GM12874 (cell line): Measurements from ENCODE around the gene ILK.

Source experiments
- TF ChIP-seq, protein P1 (sequence below): IDR thresholded peaks from 2 replicates; pipeline ENCODE4 v1.5.1; 2011; ENCODE audit warnings: low read depth, mild to moderate bottlenecking, control low read depth, low read length, moderate library complexity; ENCODE audit not compliant: insufficient read depth

The ILK gene

DNA sequence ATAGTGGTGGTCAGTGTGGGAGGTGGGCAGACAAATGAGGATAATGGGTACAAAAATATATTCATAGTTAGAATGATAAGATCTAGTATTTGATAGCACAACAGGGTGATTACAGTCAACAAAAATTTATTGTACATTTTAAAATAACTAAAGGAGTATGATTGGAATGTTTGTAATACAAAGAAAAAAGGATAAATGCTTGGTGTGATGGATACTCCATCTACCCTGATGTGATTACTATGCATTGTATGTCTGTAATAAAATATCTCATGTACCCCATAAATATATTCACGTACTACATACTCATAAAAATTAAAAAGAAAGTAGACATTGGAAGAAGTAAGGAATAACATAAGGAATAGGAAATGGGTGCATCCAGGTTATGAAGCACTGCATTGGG is 15.6 kb upstream of the ILK start:
- TF ChIP-seq, protein P1, sequence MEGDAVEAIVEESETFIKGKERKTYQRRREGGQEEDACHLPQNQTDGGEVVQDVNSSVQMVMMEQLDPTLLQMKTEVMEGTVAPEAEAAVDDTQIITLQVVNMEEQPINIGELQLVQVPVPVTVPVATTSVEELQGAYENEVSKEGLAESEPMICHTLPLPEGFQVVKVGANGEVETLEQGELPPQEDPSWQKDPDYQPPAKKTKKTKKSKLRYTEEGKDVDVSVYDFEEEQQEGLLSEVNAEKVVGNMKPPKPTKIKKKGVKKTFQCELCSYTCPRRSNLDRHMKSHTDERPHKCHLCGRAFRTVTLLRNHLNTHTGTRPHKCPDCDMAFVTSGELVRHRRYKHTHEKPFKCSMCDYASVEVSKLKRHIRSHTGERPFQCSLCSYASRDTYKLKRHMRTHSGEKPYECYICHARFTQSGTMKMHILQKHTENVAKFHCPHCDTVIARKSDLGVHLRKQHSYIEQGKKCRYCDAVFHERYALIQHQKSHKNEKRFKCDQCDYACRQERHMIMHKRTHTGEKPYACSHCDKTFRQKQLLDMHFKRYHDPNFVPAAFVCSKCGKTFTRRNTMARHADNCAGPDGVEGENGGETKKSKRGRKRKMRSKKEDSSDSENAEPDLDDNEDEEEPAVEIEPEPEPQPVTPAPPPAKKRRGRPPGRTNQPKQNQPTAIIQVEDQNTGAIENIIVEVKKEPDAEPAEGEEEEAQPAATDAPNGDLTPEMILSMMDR = no peak

DNA sequence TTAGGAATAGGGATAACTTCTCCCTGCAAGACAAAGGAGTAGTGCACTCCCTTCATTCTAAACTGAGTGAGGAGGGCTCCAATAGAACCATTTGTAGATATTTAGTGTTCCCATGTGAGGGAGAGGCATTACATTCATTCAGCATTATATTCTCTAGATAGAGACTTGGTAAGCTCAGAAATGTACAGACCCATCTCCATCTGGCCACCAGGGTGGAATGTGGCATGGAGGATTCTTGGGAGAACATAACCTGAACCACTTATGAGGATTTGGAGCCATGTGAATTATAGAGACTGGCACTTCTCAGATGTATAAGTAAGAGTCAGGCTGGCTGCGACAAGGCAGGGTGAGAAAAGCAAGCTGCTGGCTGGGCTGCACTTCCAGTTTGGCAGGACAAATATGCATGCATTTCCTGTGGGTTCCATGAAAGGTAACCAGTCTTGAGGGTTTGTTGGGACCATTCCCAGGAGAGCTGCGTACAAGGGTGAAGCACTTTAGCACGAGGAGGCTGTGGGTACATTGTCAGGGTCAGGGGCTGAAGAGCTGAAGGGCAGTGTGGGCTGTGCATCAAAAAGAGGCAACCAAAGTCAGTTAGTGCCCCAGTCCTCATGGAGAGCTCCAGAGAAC is 9.3 kb upstream of the ILK start:
- TF ChIP-seq, protein P1 = no peak

DNA sequence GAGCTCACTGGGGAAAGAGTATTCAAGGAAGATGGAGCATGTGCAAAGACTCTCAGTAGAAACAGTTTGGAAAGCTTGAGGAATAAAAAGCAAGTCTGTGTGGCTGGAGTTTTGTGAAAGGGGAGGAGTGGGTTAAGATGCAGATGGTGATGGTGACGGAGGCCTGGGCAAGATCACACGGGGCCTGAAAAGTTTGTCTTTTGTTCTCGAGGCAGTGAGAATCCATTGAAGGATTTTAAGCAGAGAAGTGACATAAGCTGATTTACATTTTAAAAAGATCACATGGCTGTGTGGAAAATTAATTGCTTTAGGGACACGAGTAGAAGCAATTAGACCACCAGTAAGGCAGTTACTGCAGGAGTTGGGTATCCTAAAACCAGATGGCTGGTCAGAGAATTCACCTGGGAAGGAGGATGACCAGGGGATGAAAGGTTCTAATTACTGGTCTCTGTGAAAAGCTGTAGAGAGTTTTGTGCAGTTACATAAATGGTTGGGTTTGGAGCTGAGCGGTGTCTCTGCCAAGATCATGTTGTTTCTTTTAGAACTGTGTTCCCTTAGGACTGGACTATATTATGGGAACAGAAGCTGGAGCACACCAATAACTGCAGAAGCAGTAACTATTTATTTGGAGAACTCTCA is 7.2 kb upstream of the ILK start:
- TF ChIP-seq, protein P1 = no peak

DNA sequence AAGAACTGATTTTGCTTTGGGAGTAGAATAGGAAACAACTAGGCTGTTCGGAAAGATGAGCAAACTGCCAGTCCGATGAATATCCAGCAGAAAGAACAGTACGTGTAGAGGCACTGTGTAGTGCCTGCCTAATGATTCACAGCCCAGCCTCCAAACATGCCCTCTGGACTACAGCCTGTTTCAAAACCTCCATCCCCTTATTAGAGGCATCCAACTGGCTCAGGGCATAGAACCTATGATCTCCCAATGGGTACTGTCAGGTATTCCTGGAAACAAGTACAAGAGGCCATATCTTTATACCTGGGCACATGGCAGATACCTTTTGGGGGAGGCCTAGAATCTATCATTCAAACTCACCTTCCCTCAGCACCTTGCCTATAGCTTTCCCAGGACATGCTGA is 5.0 kb upstream of the ILK start:
- TF ChIP-seq, protein P1 = no peak

DNA sequence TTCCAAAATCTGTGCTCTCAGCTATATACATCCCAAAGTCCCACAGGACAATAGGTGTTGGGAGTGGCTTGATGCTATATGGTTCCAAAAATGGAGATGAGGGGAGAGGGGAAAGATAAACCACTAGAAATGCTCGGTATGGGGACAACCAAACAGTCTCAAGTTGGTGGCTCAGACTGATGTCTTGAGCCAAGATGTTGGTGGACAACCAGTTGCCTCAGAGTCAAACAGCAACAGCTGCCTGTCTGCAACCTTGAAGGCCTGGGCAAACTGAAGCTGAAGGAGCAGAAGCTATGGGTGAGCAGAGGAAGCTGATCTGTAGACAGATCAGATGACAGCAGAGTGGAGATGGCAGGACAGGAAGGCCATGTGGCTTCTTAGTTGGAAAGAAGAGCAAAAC is 4.1 kb upstream of the ILK start:
- TF ChIP-seq, protein P1 = no peak

DNA sequence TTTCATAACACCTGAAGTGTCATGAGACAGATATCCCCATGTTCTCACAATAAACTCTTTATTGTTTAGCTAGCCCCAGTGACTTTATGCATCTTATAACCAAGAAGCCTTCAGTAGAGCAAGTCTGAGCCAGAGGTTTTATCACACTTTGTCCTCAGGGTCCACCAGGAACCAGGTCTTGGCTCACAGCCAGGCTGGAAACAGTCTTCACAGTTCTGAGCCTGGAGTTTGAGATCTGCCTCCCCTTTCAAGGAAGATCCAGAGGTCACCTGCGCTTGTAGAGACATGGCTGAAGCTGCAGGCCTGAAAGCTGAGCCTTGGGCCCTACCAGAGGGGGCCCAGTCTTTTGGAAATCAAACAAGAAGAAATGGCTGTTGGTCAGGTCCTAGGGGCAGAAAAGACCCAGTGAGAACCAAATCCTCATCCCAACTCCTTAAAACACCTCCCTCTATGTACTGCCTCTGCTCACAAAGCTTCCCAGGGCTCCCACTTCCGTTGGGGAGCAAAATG is 3.6 kb upstream of the ILK start:
- TF ChIP-seq, protein P1 = no peak

- TF ChIP-seq, protein P1 = no peak
Measured at GRCh38 chr11:6601041-6601461, 2.5 kb upstream of the ILK start.
